ENCODE data around the gene TMEM26.

DNA sequence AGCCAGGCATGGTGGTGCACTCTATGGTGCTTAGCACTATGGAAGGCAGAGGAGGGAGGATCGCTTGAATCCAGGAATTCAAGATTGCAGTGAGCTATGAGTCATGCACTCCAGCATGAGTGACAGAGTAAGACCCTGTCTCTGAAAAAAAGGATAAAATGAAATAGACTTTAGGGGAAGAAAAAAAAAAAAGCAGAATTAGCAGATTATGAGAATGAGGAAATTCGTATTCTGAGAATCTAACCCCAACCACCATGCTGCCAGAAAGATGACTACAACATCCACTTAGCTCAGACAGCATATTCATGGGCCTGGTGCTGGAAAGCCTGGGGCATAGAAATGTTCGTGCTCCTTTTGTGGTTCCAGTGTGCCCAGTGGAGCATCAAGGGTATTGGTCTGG, 63.3 kb downstream of the TMEM26 start:
- TF ChIP-seq, protein P1, sequence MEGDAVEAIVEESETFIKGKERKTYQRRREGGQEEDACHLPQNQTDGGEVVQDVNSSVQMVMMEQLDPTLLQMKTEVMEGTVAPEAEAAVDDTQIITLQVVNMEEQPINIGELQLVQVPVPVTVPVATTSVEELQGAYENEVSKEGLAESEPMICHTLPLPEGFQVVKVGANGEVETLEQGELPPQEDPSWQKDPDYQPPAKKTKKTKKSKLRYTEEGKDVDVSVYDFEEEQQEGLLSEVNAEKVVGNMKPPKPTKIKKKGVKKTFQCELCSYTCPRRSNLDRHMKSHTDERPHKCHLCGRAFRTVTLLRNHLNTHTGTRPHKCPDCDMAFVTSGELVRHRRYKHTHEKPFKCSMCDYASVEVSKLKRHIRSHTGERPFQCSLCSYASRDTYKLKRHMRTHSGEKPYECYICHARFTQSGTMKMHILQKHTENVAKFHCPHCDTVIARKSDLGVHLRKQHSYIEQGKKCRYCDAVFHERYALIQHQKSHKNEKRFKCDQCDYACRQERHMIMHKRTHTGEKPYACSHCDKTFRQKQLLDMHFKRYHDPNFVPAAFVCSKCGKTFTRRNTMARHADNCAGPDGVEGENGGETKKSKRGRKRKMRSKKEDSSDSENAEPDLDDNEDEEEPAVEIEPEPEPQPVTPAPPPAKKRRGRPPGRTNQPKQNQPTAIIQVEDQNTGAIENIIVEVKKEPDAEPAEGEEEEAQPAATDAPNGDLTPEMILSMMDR (conservative IDR thresholded peaks at IDR 0.05; ENCODE audit: low read length) = no peak
- no peak for TF ChIP-seq EZH2phosphoT487 (IDR thresholded peaks at IDR 0.05; ENCODE audit: borderline replicate concordance)
